ENCODE results near the gene PPP1R1B. TPM values are rescaled to one million over a fixed set of nuclear protein-coding genes. Genes with fewer than 3 reads are reported as not detected.

PPP1R1B gene
- total and polyA plus RNA-seq, 7 donors = 4.2 to 280 (median 12.1) TPM

- intact Hi-C loops (cut with DNase I) = no loop called here
- 32 to 37% methylated on average over 4 of the region's 4 CpGs for WGBS, 2 donors
- peaks cover 76 to 100% (median 98%) of the 10 kb centered on the region in 3 donors for H3K27me3 ChIP-seq
- no peak overlapping the region for H3K4me3 ChIP-seq
- TF ChIP-seq EP300 (IDR thresholded peaks at IDR 0.05) (no peak), POLR2A (IDR thresholded peaks at IDR 0.05) (no peak), CTCF (IDR thresholded peaks at IDR 0.05) (no peak), POLR2AphosphoS5 (IDR thresholded peaks at IDR 0.05) (no peak)
- no peaks in the 10 kb centered on the region for H3K36me3 ChIP-seq
- no peak for DNase-seq
- no peak overlapping the region for H3K27ac ChIP-seq
- H3K4me1 ChIP-seq = peaks cover 2 to 53% (median 47%) of the 10 kb centered on the region in 4 donors
- H3K9me3 ChIP-seq = no peaks in the 10 kb centered on the region
These were observed 24.0 kb upstream of the PPP1R1B start for GRCh38 chr17:39602533-39603303.

- no peak overlapping the region for H3K27ac ChIP-seq
- 3 to 5% methylated on average over 14 of the region's 14 CpGs for WGBS, 2 donors
- H3K4me3 ChIP-seq = no peak overlapping the region
- no peak for TF ChIP-seq CTCF (IDR thresholded peaks at IDR 0.05)
- TF ChIP-seq POLR2AphosphoS5 (IDR thresholded peaks at IDR 0.05) = no peak
- no peak for TF ChIP-seq POLR2A (IDR thresholded peaks at IDR 0.05)
- TF ChIP-seq EP300 (IDR thresholded peaks at IDR 0.05) = no peak
- no peaks in the 10 kb centered on the region for H3K9me3 ChIP-seq
- H3K36me3 ChIP-seq = no peaks in the 10 kb centered on the region
- peaks cover 2 to 53% (median 45%) of the 10 kb centered on the region in 4 donors for H3K4me1 ChIP-seq
- peaks cover 75 to 100% (median 98%) of the 10 kb centered on the region in 3 donors for H3K27me3 ChIP-seq
- intact Hi-C loops (cut with DNase I) = no loop called here
- no peak for DNase-seq
These were observed 23.3 kb upstream of the PPP1R1B start for GRCh38 chr17:39603304-39604016.

GRCh38 chr17:39604911-39605491, 21.8 kb upstream of the PPP1R1B start:
- no peak overlapping the region for H3K4me3 ChIP-seq
- WGBS, 2 donors = 6 to 13% methylated on average over 31 of the region's 31 CpGs
- H3K27me3 ChIP-seq = peaks cover 65 to 100% (median 90%) of the 10 kb centered on the region in 3 donors
- intact Hi-C loops (cut with DNase I) = no loop called here
- DNase-seq = no peak
- H3K9me3 ChIP-seq = no peaks in the 10 kb centered on the region
- no peak overlapping the region for H3K27ac ChIP-seq
- no peak for TF ChIP-seq POLR2A (IDR thresholded peaks at IDR 0.05)
- no peak for TF ChIP-seq EP300 (IDR thresholded peaks at IDR 0.05)
- TF ChIP-seq POLR2AphosphoS5 (IDR thresholded peaks at IDR 0.05) = no peak
- TF ChIP-seq CTCF (IDR thresholded peaks at IDR 0.05) = no peak
- peaks cover 2 to 38% (median 33%) of the 10 kb centered on the region in 4 donors for H3K4me1 ChIP-seq
- no peaks in the 10 kb centered on the region for H3K36me3 ChIP-seq

GRCh38 chr17:39605492-39606433, 21.0 kb upstream of the PPP1R1B start:
- DNase-seq = no peak
- no peaks in the 10 kb centered on the region for H3K36me3 ChIP-seq
- H3K27ac ChIP-seq = no peak overlapping the region
- TF ChIP-seq EP300 (IDR thresholded peaks at IDR 0.05) (no peak), POLR2AphosphoS5 (IDR thresholded peaks at IDR 0.05) (no peak), POLR2A (IDR thresholded peaks at IDR 0.05) (no peak), CTCF (IDR thresholded peaks at IDR 0.05) (no peak)
- no peaks in the 10 kb centered on the region for H3K9me3 ChIP-seq
- peak overlapping the region in 2 of 4 donors; percentile 20 to 36 for H3K4me3 ChIP-seq
- peaks cover 2 to 37% (median 33%) of the 10 kb centered on the region in 4 donors for H3K4me1 ChIP-seq
- WGBS, 2 donors = 2% methylated on average over 102 of the region's 102 CpGs
- peaks cover 61 to 93% (median 83%) of the 10 kb centered on the region in 3 donors for H3K27me3 ChIP-seq
- intact Hi-C loops (cut with DNase I) = no loop called here

Measured in sigmoid colon (tissue), 7 donors.